HL-60/S4 treated with retinoic acid at 250 ng/mL for 4 days and 3 days (cell line): ENCODE results near the gene IL21R.
"Not testable (repeated sequence)": the region's sequence is repeated elsewhere in the genome, so short reads cannot be mapped to it uniquely, and the experiment has no call there.

Source experiments
- in situ Hi-C: fragments of 300-500 bp; cut with MboI; formaldehyde crosslinking; loops from 2 replicates; pipeline ENCODE4 v1.7.0; 2022; ENCODE audit warnings: low sequenced_read_pairs

Gene IL21R

GRCh38 chr16:27400751-27401620, 988 bp upstream of the IL21R start:
- in situ Hi-C loops: no loop called here

DNA sequence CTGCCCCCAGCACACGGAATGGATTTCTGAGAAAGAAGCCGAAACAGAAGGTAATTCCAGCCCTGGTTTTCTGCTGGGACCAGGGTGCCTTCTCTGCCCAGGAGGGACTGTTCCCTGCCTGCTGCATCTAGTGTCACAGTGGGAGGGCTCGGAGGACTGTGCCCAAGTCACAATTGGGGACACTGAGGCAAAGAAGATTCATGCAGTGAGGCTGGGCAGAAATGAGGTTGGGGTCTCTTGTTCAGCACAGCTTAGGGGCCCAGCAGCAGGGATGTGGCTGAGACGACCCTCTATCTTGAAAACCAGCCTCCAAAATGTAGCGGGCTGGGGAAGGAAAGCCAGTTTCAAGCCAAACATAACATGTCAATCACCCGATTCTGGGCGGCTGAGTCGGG, 592 bp downstream of the IL21R start:
- in situ Hi-C loops: no loop called here

- in situ Hi-C loops: no loop called here
Observed at GRCh38 chr16:27402964-27403600, 1.1 kb downstream of the IL21R start.

DNA sequence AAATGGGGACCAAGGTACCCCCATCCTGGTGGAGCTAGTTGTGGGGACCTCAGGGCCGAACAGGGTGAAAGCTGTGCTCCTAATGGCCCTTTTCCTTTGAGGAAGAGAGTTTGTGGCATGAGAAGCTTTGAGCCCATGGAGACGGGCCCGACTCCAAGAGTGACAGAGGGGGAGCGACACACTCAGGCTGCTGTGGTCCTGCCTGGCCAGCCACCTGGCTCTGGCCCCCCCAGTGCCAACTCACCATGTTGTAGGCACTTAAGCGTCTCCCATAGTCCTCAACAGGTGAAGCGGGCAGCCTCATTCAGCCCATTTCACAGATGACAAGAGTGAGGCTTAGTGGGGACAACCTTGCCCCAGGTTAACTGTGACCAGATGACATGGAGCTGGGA, 1.6 kb downstream of the IL21R start:
- in situ Hi-C loops: no loop called here

DNA sequence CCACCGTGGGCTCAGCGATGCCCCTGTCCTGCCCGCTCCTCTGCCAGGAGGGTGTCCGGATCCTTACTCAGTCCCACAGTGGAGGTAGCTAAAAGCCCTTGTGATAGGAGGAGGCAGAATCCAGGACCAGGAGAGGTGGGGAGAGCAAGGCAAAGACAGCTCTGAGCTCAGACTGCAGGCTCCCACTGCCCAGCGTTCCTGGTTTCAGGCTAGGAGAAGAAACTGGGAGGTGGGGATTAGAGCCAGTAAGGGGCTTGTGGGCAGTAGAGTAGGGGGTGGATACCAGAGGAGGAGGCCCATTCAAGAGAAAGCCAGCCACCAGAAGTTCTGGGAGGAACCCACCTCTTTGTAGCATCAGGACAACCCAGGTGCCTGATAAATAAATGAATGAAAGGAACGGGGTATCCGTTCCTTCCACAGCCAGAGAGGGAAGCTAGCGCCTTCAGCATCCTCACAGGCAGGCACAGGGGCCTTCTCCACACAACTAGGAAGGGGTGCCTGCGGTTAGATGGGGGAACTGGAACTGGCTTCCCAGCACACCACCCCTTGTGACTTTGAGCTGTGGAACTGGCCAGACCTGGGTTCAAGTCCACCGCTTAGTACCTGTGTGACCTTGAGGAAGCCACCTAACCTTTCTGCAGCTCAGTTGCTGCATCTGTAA, 2.3 kb downstream of the IL21R start:
- in situ Hi-C loops: no loop called here

DNA sequence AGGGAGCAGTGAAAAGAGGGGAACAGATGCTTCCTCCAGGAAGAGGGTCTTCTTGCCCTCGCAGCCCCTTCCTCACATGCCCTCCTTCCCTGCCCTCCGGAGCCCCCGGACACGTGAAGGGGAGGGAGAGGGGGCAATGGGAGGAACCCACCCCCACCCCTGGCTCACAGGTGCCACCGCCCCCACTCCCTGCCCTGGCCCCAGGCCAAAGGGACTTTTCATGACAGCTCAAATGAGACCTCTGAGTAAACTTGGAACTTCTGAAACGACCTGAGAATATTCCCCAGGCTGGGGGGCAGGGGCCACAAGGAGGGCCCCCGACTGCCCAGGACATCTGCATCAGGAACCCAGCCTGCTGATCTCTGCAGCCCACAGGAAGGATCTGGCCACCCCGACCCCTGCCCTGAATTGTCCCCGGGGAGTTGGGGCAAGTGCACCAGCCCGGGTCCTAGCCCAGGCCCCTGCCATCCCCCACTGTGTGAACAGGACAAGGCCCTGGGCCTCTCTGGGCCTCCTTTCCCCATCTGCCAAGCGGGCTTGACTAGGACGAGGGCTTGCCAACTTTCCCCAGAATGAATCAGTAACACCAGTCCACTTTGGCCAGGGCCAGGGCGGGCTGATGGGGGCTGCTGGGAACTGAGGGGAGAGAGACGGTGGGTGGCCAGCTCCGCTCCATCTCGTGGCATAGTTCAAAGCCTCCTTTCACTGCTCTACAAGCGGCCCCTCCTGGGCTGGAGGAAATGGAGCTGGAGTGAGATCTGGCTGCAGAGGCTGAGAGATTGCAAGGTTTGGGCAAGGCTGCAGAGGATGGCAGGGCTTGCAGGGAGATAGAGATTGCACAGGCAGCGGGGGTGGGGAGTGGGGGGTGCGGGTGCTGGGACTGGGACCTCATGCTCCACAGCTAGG, 3.8 kb downstream of the IL21R start:
- in situ Hi-C loops: no loop called here

- in situ Hi-C loops: no loop called here
Observed at GRCh38 chr16:27406511-27407128, 4.6 kb downstream of the IL21R start.

GRCh38 chr16:27407133-27407532, 5.2 kb downstream of the IL21R start:
- in situ Hi-C loops: no loop called here

- in situ Hi-C loops: no loop called here
Observed at GRCh38 chr16:27408012-27408601, 6.1 kb downstream of the IL21R start.

GRCh38 chr16:27408602-27409031, 6.6 kb downstream of the IL21R start:
- in situ Hi-C loops: no loop called here

DNA sequence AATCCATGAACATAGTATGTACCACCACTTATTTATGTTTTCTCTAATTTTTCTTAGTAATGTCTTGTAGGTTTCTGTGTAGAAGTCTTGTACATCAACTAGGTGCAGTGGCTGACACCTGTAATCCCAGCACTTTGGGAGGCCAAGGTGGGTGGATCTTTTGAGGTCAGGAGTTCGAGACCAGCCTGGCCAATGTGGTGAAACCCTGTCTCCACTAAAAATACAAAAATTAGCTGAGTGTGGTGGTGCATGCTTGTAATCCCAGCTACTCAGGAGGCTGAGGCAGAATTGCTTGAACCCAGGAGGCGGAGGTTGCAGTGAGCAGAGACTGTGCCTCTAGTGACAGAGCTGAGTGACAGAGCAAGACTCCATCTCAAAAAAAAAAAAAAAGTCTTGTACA, 8.0 kb downstream of the IL21R start:
- in situ Hi-C loops: not testable (repeated sequence)

DNA sequence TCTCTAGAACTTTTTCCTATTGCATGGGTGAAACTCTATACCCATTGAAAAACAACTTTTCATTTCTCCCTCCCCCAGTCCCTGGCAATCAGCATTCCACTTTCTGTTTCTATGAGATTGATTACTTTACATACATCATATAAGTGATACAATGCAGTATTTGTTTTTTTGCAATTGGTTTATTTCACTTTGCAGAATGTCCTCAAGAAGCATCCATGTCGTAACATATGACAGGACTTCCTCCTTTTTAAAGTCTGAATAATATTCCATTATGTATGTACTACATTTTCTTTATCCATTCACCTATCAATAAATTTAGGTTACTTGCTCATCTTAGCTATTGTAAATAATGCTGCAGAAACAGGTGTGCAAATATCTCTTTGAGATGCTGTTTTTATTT, 8.8 kb downstream of the IL21R start:
- in situ Hi-C loops: no loop called here

GRCh38 chr16:27413956-27414355, 12.0 kb downstream of the IL21R start:
- in situ Hi-C loops: no loop called here

DNA sequence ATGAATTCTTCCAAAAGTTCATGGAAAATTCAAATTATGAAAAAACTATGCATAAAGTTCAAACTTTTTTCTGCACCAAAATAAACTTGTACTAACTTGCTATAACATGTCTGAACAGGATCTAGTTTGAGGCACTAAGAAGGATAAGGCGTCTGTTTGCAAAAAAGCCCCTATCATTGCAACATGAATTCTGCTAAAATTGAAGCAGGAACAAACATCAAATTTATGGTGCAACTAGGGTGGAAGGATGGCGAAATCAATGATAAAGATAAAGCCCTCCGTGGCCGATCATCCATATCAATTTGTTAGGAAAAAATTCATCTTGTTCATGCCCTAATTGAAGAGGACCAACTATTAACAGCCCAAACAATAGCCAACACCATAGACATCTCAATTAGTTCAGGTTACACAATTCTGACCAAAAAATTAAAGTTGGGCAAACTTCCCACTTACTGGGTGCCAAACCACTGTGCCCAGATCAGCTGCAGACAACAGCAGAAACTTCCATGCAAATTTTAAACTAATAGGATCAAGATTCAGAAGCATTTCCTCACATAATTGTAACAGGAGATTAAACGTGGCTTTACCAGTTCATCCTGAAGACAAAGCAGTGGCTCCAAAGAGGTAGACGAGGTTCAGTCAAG, 12.9 kb downstream of the IL21R start:
- in situ Hi-C loops: no loop called here

DNA sequence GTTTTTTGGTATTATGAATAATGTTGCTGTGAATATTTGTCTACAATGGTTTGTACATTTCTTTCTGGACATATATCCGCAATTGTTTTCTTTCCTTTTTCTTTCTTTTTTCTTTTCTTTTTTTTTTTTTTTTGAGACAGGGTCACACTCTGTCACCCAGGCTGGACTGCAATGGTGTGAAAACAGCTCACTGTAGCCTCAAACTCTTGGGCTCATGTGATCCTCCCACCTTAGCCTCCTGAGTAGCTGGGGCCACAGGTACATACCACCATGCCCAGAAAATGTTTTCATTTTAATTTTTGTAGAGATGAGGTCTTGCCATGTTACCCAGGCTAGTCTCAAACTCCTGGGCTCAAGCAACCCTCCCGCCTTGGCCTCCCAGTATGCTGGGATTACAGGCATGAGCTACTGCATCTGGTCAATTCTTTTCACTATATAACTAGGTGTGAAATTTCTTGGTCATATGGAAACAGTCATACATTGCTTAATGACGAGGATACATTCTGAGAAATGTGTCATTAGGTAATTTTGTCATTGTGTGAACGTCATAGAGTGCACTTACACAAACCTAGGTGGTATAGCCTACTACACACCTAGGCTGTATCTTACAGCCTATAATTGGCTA, 15.2 kb downstream of the IL21R start:
- in situ Hi-C loops: no loop called here

GRCh38 chr16:27421961-27422740, 20.2 kb downstream of the IL21R start:
- in situ Hi-C loops: no loop called here

DNA sequence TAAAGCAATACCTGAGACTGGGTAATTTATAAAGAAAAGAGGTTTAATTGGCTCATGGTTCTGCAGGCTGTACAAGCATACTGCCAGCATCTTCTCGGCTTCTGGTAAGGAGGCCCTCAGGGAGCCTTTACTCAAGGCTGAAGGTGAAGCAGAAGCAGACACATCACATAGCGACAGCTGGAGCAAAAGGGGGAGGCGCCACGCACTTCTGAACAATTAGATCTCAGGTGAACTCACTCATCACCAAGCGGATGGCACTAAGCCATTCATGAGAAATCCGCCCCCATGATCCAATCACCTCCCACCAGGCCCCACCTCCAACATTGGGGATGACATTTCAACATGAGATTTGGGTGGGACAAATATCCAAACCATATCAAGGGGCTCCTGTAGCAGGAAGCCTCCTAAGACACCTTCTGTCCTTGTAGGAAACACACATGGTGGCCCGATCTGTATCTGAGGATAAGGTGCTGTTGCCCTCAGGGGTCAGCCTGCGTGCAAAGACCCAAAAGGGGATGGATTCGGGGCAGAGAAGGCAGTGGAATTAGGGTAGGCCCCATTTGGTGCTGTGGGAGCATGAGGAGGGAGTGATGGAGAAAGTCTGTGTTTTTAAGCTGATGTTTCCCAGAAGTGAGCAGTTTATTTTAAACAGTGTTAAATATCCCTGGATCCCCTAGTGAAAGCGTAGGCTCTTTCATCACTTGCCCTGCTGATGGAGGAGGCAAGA, 23.0 kb downstream of the IL21R start:
- in situ Hi-C loops: no loop called here

DNA sequence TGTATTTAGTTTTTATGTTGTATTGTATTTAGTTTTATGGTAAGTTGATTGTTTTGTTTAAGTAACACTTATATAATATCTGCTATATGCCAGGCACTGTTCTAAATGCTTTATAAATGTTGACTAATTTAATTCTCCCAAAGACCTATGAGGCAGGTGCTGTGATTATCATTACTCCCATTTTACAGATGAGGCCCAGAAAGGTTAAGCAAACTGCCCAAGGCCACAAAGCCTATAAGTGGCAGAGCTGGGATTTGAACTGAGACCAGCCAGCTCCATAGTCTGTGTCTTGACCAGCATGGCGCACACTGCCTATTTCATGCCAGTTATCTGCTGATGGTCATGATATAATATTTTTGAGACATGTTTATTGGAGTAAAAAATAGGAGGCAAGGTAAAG, 24.0 kb downstream of the IL21R start:
- in situ Hi-C loops: no loop called here
